HG02938 (cell line): ENCODE data around the gene CCL17.
"Not testable (repeated sequence)": the region's sequence is repeated elsewhere in the genome, so short reads cannot be mapped to it uniquely, and the experiment has no call there.

Experiments used
- ATAC-seq: cut with Tn5 transposase; IDR thresholded peaks from one replicate; pipeline ENCODE4 v1.9.1; 2021; ENCODE audit warnings: mild to moderate bottlenecking, moderate library complexity; ENCODE audit not compliant: unreplicated experiment

Gene CCL17

DNA sequence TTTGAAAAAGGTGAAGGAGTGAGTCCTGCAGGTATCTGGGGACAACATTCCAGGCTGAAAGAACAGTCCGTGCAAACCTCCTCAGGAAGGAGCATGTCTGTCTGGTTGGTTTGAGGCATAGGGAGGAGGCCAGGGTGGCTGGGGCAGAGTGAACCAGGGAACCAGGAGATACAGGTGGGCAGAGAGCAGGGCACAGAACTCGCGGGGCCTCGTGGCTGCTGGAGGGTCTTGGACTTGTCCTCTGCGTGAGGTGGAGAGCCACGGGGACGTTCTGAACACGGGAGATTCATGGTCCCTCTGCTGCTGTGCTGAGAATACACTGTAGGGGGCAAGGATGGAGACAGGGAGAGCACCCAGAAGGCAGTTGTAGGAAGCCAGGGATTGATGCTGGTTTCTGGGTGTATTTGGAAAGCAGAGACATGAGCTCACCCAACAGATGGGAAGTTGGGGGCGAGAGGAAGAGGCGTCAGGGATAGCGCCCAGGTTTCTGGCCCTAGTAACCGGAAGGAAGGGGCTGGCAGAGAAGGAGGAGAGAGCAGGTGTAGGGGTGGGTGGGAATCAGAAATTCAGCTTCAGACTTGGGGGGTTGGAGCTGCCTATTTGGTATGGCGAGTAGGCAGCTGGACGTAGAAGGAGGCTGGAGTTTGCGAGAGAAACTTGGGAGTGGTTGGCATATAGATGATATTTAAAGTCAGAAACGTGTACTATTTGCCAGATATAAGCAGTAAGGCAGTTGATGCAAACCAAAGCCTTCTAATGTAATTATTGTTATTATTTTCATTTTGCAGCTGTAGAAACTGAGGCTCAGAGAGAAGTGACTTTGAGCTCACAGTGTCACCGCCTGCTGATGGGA is at the start of gene CCL17:
Gene CCL17, plus strand, starts transcription at position 803 of the 853 bp plus-strand sequence. CDS start 9,166 bp downstream, outside the sequence.
- ATAC-seq, result no peak

DNA sequence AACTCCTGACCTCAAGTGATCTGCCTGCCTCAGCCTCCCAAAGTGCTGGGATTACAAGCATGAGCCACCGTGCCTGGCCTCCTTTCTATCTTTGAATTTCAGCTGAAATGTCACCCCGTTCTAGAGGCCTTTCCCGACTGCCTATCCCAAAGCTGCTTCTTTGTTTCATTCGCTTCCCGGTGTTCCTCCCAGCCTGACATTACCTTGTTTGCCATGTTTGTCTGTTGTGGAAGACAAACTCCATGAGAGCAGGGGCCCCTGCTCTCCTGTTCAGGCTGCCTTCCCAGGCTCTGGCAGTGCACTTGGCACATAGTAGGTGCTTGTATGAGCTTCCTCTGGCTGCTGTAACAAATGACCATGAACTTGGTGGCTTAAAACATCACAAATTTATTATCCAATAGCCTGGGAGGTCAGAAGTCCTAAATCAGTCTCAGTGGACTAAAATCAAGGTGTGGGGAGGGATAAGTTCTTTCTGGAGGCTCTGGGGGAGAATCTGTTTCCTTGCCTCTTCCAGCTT is 48.6 kb upstream of the CCL17 start:
- no peak for ATAC-seq

DNA sequence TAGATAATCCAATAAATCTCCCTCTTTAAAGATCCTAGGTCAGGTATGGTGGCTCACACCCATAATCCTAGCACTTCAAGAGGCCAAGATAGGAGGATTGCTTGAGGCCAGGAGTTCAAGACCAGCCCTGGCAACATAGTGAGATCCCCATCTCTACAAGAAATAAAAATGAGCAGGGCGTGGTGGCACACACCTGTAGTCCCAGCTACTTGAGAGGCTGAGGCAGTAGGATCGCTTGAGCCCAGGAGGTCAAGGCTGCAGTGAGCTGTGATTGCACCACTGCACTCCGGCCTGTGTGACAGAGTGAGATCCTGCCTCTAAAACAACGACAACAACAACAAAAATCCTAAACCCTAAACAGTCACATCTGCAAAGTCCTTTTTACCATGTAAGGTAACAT is 48.0 kb upstream of the CCL17 start:
- no peak for ATAC-seq

DNA sequence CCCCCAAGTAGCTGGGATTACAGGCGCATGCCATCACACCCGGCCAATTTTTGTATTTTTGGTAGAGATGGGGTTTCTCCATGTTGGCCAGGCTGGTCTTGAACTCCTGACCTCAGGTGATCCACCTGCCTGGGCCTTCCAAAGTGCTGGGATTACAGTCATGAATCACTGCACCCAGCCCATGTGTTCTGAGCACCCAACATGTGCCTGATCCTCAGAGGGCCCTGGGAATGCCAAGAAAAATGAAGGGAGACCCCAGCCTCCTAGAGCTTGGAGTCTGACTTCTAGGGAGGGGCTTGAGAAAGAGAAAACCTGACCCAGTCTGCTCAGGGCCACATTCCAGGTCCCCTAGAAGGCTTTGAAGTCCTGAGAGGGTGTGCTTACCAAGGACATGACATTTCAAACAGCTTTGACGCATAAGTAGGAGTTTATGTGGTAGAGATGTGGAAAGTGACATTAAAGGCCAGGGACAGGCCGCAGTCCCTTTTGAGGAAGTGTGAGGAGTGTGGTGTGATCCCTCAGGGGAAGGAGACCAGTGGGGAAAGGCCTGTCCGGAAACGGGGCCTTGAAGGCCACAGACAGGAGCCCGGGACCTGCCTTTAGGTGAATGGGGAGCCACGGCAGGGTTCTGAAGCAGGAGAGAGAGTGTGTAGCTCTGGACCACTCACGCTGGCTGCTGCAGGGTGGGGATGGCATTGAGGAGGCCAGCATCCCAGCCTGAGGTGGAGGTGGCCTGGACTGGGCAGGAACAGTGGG is 47.1 kb upstream of the CCL17 start:
- no peak for ATAC-seq

DNA sequence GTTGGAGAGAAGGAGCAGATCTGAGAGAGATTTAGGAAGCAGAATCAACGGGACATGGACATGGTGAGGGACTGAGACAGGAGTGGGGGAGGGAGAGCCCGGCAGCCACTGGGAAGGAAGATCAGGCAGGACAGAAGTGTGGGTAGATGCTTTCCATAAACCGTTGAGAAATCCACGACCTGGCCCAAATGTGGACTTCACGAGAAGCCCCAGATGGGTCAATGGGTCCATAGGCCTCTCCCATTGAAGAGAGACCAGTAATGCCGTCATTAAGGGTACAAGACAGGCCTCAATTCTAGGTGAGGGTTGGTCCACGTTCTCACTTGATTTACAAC is 46.5 kb upstream of the CCL17 start:
- ATAC-seq, result no peak

DNA sequence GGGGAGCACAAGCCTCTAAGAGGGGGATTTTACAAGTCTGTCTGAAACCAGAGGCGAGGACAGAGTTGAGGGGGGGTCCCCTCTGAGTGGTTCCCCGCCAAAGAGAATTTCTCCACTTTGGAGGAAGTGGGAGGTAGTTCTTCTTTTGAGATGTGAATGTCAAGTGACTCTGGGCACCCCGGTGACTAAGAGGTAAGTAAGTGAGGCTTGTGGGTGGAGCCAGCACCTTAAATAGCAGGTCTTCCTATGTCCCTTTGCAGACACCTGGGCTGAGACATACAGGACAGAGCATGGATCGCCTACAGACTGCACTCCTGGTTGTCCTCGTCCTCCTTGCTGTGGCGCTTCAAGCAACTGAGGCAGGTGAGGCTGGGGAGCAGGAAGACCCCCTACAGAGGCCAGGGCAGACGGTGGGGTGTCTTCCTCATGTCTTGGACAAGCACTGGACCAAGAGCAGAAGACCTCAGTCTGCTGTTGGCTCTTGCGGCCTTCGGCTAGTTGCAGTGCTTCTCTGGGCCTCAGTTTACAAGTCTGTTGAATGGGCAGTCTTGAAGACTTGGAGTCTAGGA is 46.0 kb upstream of the CCL17 start, which contains the start of gene CCL22:
Gene CCL22, plus strand, starts transcription at position 257 of the 569 bp plus-strand sequence. Its CDS starts 34 bp downstream, at position 291.
- ATAC-seq, result peak; percentile 36

DNA sequence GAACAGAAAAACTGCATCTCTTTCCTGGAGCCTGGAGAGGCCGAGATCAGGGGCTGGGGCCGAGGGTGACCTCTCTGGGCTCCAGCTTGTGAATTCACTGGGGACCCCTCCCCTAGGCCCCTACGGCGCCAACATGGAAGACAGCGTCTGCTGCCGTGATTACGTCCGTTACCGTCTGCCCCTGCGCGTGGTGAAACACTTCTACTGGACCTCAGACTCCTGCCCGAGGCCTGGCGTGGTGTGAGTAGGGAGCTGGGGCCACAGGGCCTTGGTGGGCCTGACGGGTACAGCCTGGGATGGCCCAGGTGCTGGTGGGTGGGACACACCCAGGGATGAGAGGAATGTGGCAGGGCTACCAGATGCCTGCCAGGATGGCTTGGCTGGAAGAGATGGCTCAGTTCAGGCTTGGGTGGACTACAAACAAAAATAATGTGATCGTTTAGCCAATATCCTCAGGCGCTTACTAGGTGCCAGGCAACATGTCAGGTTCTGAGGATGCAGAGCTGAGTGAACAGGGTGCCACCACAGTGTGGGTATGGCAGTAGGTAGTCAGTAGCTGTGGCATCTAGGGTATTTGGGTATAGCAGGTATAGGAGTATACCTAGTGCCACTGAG is 44.1 kb upstream of the CCL17 start:
- no peak for ATAC-seq

DNA sequence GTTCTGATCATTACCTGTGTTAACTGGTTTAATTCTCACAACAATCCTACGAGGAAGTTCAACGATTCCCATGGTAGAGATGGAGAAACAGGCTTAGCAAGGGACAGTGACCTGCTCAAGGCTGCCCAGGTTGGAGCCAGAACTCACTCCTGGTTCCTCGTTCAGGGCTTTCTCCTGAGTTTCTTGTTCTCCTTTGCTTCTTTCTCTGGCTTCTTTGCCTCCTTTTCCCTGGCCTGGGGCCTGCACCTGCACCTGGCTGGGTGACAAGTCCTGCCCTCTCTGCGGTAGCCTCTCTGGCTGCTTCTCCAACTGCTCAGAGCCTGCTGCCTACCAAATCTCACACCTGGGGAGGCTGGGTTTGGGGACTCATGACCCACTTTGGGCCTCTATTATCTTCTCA is 43.2 kb upstream of the CCL17 start:
- ATAC-seq, result no peak

DNA sequence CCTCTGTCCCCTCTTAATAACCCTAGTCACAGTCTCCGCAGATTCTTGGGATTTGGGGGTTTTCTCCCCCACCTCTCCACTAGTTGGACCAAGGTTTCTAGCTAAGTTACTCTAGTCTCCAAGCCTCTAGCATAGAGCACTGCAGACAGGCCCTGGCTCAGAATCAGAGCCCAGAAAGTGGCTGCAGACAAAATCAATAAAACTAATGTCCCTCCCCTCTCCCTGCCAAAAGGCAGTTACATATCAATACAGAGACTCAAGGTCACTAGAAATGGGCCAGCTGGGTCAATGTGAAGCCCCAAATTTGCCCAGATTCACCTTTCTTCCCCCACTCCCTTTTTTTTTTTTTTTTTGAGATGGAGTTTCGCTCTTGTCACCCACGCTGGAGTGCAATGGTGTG is 40.4 kb upstream of the CCL17 start:
- no peak for ATAC-seq

DNA sequence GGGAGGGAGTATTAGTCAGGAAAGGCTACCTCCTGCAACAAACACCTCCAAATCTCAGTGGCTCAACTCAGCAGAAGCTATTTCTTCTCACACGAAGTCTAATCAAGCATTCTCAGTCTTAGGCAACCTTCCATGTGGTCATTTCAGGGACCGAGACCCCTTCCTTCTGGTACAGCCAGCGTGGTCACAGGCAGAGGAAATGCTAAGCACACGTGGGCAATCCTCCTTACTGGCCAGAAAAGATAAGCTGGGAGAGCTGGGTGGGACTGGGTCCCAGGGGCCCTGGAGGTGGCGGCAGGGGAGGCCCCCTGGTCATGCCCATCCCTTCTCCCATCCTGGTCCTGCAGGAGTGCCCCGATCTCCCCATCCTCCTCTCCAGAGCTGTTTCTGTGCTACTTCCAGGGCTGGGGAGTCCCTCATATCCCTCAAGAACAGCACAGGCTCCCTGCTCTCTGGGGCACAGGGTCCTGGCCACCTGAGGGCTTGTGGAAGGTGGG is 38.0 kb upstream of the CCL17 start:
- no peak for ATAC-seq

DNA sequence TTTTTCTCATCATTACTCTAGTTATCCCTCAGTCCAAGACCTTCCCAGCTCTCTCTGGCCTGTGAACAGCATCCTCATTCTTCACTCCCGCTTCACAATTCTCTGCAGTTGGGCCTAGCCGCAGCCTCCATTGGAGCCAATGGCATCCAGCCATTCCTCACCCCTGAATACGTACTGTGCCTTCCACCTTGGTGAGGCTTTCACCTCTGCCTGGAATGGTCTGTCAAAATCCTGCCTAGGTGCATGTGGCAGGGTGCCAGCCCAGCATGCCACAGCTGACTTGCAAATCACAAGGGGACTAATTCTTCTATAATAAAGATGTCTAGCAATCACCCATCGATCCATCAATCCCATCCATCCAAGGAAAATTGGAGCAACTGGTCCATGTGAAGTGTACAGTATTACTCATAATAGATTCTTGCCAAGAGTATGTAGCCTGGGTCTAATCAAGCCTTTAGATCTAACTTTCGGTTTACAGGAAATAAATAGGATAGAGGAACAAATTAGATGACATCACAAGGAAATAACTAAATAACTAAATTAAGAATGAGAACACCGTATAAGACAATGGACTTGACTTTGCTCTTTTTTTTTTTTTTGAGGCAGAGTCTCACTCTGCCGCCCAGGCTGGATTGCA is 37.3 kb upstream of the CCL17 start:
- ATAC-seq, result no peak

DNA sequence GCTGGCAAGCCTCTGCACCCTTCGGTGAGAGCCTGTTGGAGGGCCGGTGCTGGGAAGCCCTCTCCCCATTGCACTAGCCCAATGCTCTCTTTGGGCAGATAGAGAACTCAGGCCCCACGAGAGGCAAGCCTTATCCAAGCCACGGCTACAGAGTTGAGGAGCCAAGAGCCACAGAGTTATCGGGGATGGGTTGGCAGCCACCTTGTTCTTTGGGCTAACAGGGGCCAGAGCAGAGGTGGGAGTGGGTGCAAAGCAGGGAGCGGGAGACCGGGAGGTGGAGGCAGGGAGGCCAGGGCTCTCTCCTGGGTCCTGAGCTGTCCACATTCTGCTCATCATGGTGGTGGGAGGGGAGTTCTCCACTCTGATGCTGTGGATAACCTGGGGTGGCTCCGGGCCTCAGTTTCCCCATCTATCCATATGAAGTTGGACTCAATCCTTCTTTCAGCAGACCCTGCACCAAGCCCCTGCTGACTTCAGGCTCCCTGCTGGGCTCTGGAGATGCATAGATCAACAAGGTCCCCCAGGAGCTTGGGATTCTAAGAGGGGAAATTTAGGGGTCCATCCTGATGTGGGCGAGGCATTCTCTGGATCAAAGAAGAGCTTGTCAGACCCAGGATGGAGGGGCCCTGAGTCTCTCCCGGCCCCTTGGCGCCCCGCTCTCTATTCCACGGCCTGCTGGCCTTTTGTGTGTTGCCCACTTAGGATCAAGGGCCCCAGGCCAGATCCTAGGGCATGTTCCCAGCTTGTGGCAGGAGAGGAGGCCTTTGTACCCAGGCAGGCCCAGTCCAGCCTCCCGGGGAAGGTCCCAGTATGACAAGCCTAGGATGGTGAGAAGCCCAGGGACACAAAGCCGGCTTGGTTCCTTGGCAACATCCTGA is 32.8 kb upstream of the CCL17 start:
- no peak for ATAC-seq

DNA sequence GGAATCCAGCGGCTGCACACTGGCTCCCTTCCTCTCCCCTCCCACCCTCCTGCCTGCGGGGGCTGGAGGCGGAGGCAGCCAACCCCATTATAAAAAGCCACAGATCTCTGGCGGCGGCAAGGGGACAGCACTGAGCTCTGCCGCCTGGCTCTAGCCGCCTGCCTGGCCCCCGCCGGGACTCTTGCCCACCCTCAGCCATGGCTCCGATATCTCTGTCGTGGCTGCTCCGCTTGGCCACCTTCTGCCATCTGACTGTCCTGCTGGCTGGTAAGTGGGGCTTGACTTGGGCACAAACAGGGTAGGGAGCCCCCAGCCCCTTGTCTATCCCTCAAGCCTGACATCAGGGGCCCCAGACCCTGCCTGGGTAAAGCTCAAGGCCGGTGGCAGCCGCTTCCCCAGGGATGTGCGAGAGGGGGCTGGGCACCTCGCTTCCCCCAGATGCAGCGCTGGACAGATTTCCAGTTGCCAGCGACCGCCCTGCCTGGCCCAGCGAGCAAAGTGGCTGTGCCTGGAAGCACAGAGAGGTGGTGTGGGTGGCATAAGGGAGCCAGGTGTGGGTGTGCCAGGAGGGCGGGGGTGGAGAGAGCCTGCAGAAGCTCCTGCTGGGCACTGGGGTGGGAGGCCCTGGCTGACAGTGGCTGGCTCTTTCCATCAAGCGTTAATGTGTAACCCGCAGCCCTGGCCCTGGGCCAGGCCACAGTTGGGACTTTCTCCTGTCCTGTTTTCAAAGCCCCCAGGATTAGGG is 32.0 kb upstream of the CCL17 start, which contains the start of gene CX3CL1:
Gene CX3CL1, plus strand, starts transcription at position 119 of the 745 bp plus-strand sequence. Its CDS starts 79 bp downstream, at position 198.
- no peak for ATAC-seq

DNA sequence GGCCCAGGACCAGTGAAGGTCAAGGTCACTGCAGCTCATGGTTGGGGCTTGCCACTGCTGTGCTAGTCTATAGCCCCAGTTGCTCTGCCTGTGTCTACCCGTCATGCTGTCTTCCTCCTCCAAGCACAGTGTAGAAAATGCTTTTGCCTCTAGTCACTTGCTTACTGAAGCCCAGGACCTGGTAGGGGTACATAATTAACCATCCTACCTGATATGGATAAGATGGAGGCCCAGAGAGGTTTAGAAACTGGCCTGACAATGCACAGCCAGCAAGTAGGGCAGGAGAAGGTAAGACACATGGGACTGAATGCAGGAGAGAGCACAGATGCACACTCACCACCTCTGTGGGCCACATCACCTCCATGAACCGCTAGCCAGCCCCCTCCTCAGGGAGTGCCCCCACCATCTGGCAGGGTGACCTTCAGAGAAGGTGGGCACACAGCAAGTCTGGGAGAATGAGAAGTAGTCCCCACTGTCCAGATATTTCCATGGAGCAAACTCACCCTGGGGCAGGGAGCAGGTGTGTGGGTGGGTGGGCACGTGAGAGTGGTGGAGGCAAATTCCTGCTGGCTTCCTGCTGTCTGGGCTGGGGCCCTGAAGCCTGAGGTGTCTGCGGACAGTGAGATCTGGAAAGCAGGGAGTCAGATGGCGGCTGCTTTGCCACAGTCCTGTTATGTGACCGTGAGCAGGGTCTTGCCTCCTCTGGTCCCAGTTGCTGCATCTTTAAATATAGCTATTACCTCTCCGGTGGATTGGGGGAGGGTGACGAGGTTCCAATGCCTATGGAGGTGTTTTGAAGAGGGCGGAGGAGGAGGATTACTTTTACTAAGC is 31.2 kb upstream of the CCL17 start:
- no peak for ATAC-seq

DNA sequence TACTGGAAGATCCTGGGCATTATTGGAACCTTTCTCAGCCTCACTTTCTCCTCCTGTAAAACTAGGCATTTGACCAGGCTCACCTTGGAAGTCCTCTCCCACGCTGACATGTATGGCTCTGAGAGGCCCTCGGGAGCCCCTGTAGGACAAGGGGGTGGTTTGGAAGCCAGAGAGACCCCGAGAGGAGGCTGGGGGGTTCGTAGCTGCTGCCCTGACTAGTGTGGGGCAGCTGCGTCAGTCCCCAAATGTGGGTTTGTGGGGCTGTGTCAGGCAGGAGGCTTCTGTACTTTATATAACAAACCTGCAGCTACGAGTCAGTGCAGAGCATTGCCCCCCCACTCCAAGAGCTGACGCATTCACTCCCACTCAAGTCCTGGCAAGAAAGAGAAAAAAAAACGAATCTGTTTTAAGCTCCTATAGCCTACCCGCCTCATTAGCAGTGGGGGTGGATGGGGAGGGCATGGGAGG is 30.5 kb upstream of the CCL17 start:
- no peak for ATAC-seq

DNA sequence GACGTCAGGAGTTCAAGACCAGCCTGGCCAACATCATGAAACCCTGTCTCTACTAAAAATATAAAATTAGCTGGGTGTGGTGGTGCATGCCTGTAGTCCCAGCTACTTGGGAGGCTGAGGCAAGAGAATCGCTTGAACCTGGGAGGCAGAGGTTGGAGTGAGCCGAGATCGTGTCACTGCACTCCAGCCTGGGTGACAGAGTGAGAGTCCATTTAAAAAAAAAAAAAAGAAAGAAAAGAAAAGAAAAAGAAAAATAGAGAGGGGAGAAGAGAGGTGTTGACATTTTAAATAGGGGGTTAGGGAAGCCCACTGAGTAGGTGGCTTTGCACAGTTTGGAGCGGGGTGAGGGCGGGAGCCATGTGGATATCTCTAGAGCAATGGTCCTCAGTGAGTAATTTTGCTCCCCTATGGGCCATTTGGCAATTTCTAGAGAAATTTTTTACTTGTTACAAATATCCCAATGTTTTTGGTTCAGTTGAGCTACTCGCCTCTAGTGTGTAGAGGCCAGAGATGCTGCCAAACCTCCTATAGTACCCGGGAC is 29.6 kb upstream of the CCL17 start:
- ATAC-seq, result not testable (repeated sequence)

DNA sequence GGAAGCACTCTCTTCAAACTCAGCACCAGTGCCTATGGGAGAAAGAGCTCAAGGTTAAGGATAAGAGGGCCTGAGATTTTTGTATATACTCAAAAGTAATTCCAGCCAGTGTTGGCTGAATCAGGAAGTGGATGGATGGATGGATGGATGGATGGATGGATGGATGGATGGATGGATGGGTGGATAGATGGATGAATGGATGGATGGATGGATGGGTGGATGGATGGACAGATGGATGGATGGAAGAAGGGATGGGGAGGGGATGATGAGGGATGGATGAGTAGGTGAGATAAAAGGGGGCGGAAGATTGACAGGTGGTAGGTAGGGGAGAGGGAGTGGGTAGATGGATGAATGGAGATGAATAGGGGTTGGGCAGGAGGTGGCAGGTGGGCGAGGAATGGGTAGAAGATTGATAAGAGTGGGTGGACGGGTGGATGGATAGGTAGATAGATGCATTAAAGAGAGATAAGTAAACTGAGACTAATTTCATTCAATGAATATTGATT is 28.2 kb upstream of the CCL17 start:
- no peak for ATAC-seq
